CD4-positive, alpha-beta T cell (primary cell): ENCODE results near the gene SCG3. TPM values are rescaled to one million over a fixed set of nuclear protein-coding genes. Genes with fewer than 3 reads are reported as not detected.

Source experiments
- ATAC-seq: fragments of 200-7000 bp; cut with Tn5 transposase; one replicate; pipeline ENCODE4 v1.10.0; 2022; ENCODE audit warnings: mild to moderate bottlenecking; ENCODE audit not compliant: poor library complexity
- CTCF ChIA-PET: fragments of 350-600 bp; sonication (Branson Sonifier 250); formaldehyde crosslinking; loops from one replicate; lab custom pipeline; 2021; ENCODE audit warnings: antibody characterized with exemption, inconsistent platforms; lab: Charles Lee
- POLR2A ChIA-PET: fragments of 350-600 bp; sonication (Branson Sonifier 250); formaldehyde crosslinking; loops from one replicate; lab custom pipeline; 2021; ENCODE audit warnings: antibody characterized with exemption, inconsistent platforms; lab: Charles Lee
- DNase-seq, 14 experiments: peaks; one replicate each; pipeline ENCODE4 v3.0.0-alpha.2; 2013 to 2020; ENCODE audit warnings: mixed read lengths in 2 of 14
- H3K27ac ChIP-seq, 2 donors: one replicate each; pipeline versions ENCODE4 v1.5.1 to v1.7.0; 2013; ENCODE audit warnings: low read length in 2 of 2, low read depth in 1 of 2, mild to moderate bottlenecking in 1 of 2
- H3K27me3 ChIP-seq, 2 experiments: 1 replicate in 1 of 2; 2 replicates in 1 of 2; pipeline versions ENCODE4 v1.6.1 to v1.7.0; 2013; ENCODE audit warnings: low read length in 2 of 2, control low read depth in 1 of 2, mild to moderate bottlenecking in 1 of 2, moderate library complexity in 1 of 2; ENCODE audit not compliant: insufficient read depth in 2 of 2, control insufficient read depth in 1 of 2
- H3K36me3 ChIP-seq: one replicate; pipeline ENCODE4 v1.6.1; 2013; ENCODE audit warnings: low read length, control low read depth; ENCODE audit not compliant: insufficient read depth
- H3K4me1 ChIP-seq: one replicate; pipeline ENCODE4 v1.6.1; 2013; ENCODE audit warnings: low read length, control low read depth; ENCODE audit not compliant: insufficient read depth
- H3K4me3 ChIP-seq: one replicate; pipeline ENCODE4 v1.5.1; 2013; ENCODE audit warnings: mild to moderate bottlenecking, low read length, moderate library complexity
- H3K9me3 ChIP-seq, 2 experiments: 1 replicate in 1 of 2; 2 replicates in 1 of 2; pipeline versions ENCODE4 v1.6.1 to v1.7.0; 2013; ENCODE audit warnings: low read length in 2 of 2, mild to moderate bottlenecking in 2 of 2, control low read depth in 1 of 2, moderate library complexity in 1 of 2; ENCODE audit not compliant: control insufficient read depth in 1 of 2, insufficient read depth in 1 of 2
- H3K27ac Mint-ChIP-seq: one replicate; pipeline ENCODE4 v1.8.0; 2020; ENCODE audit warnings: mixed read lengths
- H3K27me3 Mint-ChIP-seq: one replicate; pipeline ENCODE4 v1.8.0; 2021; ENCODE audit warnings: mixed read lengths
- H3K36me3 Mint-ChIP-seq: one replicate; pipeline ENCODE4 v1.8.0; 2021; ENCODE audit warnings: low read depth, mixed read lengths
- H3K4me1 Mint-ChIP-seq: one replicate; pipeline ENCODE4 v1.8.0; 2021; ENCODE audit warnings: low read depth, mixed read lengths
- H3K4me3 Mint-ChIP-seq: one replicate; pipeline ENCODE4 v1.8.0; 2020; ENCODE audit warnings: mild to moderate bottlenecking, mixed read lengths
- H3K9me3 Mint-ChIP-seq: one replicate; pipeline ENCODE4 v1.8.0; 2020; ENCODE audit warnings: mixed read lengths
- intact Hi-C, 2 experiments: fragments of 100-400 bp; cut with DNase I in 1 of 2; cut with micrococcal nuclease in 1 of 2; formaldehyde crosslinking; loops; one replicate each; pipeline versions ENCODE4 v1.15.1 to v1.9.0; 2023 to 2025; cut with DNase I, micrococcal nuclease
- total RNA-seq, 174 experiments: library from RNA in 2 of 174; stranded (reverse) in 2 of 174; gene quantifications; one replicate each; pipeline ENCODE4 v1.2.3 and lab custom pipeline; 2021 to 2026
- TF ChIP-seq, protein P1 (sequence below): fragments of 200-600 bp; IDR thresholded peaks from one replicate; pipeline ENCODE4 v1.8.0; 2022; ENCODE audit warnings: antibody characterized with exemption, mild to moderate bottlenecking

SCG3 gene
- total RNA-seq, 2 experiments from 2014 or later, result not detected

DNA sequence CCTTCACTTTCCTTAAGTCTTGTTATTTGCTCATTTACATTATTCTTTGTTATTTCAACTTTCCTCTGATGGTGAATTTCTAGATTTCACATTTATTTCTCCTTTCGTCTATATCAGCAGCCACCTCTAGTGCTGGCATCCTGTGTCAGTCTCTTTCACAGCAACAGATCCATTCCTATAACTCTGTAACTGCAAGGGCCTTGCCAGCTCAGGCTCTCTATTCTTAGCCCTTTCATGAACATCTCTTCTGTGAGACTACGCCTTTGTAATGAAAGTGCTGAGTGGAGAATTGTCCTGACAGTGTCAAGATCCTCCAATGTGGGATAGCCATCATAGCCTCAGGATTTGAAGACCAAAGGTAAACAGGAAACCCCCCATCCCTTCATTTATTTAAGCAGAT, 3.9 kb upstream of the SCG3 start:
- ATAC-seq, result no peak
- no peak for DNase-seq
- peaks cover 49% of the 10 kb centered on the region for H3K27me3 Mint-ChIP-seq
- peaks cover 0 to 8% of the 10 kb centered on the region in 2 experiments for H3K9me3 ChIP-seq
- peaks cover 2% of the 10 kb centered on the region for H3K9me3 Mint-ChIP-seq
- peaks cover 6% of the 10 kb centered on the region for H3K4me1 ChIP-seq
- H3K4me1 Mint-ChIP-seq, result no peaks in the 10 kb centered on the region
- no peaks in the 10 kb centered on the region for H3K36me3 Mint-ChIP-seq
- TF ChIP-seq, protein P1, sequence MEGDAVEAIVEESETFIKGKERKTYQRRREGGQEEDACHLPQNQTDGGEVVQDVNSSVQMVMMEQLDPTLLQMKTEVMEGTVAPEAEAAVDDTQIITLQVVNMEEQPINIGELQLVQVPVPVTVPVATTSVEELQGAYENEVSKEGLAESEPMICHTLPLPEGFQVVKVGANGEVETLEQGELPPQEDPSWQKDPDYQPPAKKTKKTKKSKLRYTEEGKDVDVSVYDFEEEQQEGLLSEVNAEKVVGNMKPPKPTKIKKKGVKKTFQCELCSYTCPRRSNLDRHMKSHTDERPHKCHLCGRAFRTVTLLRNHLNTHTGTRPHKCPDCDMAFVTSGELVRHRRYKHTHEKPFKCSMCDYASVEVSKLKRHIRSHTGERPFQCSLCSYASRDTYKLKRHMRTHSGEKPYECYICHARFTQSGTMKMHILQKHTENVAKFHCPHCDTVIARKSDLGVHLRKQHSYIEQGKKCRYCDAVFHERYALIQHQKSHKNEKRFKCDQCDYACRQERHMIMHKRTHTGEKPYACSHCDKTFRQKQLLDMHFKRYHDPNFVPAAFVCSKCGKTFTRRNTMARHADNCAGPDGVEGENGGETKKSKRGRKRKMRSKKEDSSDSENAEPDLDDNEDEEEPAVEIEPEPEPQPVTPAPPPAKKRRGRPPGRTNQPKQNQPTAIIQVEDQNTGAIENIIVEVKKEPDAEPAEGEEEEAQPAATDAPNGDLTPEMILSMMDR, result no peak
- no peak overlapping the region for H3K27ac Mint-ChIP-seq
- CTCF ChIA-PET, result no interaction called here
- no peak overlapping the region for H3K4me3 Mint-ChIP-seq
- POLR2A ChIA-PET, result no interaction called here
- no peak overlapping the region for H3K4me3 ChIP-seq
- H3K27ac ChIP-seq, result no peak overlapping the region
- peaks cover 19 to 20% of the 10 kb centered on the region in 2 experiments for H3K27me3 ChIP-seq
- intact Hi-C loops, result no loop called here
- no peaks in the 10 kb centered on the region for H3K36me3 ChIP-seq

DNA sequence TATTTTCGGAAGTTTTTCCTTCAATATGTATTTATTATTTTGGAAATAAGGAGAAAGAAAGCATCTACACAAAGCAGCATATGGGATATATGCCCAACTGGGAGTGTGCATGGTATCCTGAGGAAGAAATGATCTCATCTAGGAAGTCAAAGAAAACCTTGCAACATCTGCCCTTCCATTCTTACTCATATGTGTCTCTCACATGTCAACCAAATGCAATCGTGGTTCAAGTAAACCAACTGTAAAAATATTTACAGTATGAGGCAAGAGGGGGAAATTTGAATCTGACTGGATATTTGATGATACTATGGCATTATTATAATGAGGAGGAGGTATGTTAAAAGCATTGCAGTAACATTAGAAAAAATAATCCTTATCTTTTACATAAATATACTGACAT, 3.2 kb upstream of the SCG3 start:
- Mint-ChIP-seq H3K4me3 (no peak overlapping the region), H3K27ac (no peak overlapping the region), H3K4me1 (no peaks in the 10 kb centered on the region), H3K9me3 (peaks cover 2% of the 10 kb centered on the region), H3K36me3 (no peaks in the 10 kb centered on the region), H3K27me3 (peaks cover 51% of the 10 kb centered on the region)
- Histone ChIP-seq H3K4me3 (no peak overlapping the region), H3K9me3 (peaks cover 0 to 8% of the 10 kb centered on the region in 2 experiments), H3K4me1 (peaks cover 6% of the 10 kb centered on the region), H3K27ac (no peak overlapping the region), H3K27me3 (peaks cover 18 to 27% of the 10 kb centered on the region in 2 experiments), H3K36me3 (no peaks in the 10 kb centered on the region)
- TF ChIP-seq, protein P1, result no peak
- intact Hi-C loops, result no loop called here
- POLR2A ChIA-PET, result no interaction called here
- CTCF ChIA-PET, result no interaction called here
- ATAC-seq, result no peak
- DNase-seq, result no peak

DNA sequence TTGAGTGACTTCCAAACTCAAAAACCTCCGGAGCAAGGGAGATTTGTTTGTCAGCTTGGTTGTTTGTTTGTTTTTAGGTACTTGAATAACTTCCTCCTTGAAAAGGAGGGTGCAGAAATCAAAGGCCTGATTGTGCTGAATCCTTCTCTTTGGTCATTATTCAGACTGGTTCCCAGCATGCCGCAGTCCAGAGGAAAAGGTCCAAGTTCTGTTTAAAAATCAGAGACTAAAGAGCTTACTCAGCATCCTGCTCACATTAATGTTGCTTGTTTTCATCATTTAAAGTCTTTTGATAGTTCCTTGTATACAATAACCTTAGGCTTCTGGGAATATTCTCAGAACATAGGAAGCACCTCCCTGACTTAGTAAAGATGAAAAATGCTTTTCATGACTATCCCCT, 982 bp upstream of the SCG3 start:
- intact Hi-C loops, result no loop called here
- Mint-ChIP-seq H3K4me3 (no peak overlapping the region), H3K27me3 (peaks cover 63% of the 10 kb centered on the region), H3K4me1 (no peaks in the 10 kb centered on the region), H3K36me3 (no peaks in the 10 kb centered on the region), H3K27ac (no peak overlapping the region), H3K9me3 (peaks cover 3% of the 10 kb centered on the region)
- H3K4me1 ChIP-seq, result peaks cover 6% of the 10 kb centered on the region
- no peak overlapping the region for H3K4me3 ChIP-seq
- H3K27ac ChIP-seq, result no peak overlapping the region
- DNase-seq, result no peak
- TF ChIP-seq, protein P1, result no peak
- H3K9me3 ChIP-seq, result peaks cover 0 to 8% of the 10 kb centered on the region in 2 experiments
- ATAC-seq, result no peak
- POLR2A ChIA-PET, result no interaction called here
- H3K27me3 ChIP-seq, result peaks cover 16 to 48% of the 10 kb centered on the region in 2 experiments
- CTCF ChIA-PET, result interaction anchor here (1.6 kb wide), 1 partner anchor 96 kb away, joined by 6 read pairs; no protein-coding TSS in a partner anchor
- no peaks in the 10 kb centered on the region for H3K36me3 ChIP-seq
